Adrenal gland (tissue), 5 donors: Measurements from ENCODE around the gene ASXL1.

Source experiments
- POLR2A ChIP-seq, 2 donors: fragments of 450-650 bp; IDR thresholded peaks; one replicate each; pipeline ENCODE4 v1.6.1; 2017; ENCODE audit warnings: antibody characterized with exemption in 2 of 2, mild to moderate bottlenecking in 2 of 2, moderate library complexity in 1 of 2
- TF ChIP-seq, protein P1 (sequence below), 6 experiments: fragments of 450-650 bp in 4 of 6; fragments of 200-600 bp in 2 of 6; sonication (generic) in 1 of 6; IDR thresholded peaks; 1 replicate in 5 of 6; 2 replicates in 1 of 6; pipeline versions ENCODE4 v1.5.1 to v1.8.0; 2016 to 2021; ENCODE audit warnings: antibody characterized with exemption in 6 of 6, mild to moderate bottlenecking in 2 of 6, moderate library complexity in 1 of 6
- donor health status: DM: no; HTN: no; CAD: no.

- TF ChIP-seq, protein P1, sequence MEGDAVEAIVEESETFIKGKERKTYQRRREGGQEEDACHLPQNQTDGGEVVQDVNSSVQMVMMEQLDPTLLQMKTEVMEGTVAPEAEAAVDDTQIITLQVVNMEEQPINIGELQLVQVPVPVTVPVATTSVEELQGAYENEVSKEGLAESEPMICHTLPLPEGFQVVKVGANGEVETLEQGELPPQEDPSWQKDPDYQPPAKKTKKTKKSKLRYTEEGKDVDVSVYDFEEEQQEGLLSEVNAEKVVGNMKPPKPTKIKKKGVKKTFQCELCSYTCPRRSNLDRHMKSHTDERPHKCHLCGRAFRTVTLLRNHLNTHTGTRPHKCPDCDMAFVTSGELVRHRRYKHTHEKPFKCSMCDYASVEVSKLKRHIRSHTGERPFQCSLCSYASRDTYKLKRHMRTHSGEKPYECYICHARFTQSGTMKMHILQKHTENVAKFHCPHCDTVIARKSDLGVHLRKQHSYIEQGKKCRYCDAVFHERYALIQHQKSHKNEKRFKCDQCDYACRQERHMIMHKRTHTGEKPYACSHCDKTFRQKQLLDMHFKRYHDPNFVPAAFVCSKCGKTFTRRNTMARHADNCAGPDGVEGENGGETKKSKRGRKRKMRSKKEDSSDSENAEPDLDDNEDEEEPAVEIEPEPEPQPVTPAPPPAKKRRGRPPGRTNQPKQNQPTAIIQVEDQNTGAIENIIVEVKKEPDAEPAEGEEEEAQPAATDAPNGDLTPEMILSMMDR (IDR thresholded peaks at IDR 0.05) = no peak
- no peak for TF ChIP-seq POLR2A (IDR thresholded peaks at IDR 0.05)
Measured at GRCh38 chr20:32333181-32333987, 24.7 kb upstream of the ASXL1 start.
